NCI-H1105 treated with DMSO at 0.1 percent for 48 hours (cell line): ENCODE measurements around the gene TRPV5.

Experiments
- DNase-seq: peaks from one replicate; lab custom pipeline; 2025; lab: John Stamatoyannopoulos, UW

TRPV5 gene

DNA sequence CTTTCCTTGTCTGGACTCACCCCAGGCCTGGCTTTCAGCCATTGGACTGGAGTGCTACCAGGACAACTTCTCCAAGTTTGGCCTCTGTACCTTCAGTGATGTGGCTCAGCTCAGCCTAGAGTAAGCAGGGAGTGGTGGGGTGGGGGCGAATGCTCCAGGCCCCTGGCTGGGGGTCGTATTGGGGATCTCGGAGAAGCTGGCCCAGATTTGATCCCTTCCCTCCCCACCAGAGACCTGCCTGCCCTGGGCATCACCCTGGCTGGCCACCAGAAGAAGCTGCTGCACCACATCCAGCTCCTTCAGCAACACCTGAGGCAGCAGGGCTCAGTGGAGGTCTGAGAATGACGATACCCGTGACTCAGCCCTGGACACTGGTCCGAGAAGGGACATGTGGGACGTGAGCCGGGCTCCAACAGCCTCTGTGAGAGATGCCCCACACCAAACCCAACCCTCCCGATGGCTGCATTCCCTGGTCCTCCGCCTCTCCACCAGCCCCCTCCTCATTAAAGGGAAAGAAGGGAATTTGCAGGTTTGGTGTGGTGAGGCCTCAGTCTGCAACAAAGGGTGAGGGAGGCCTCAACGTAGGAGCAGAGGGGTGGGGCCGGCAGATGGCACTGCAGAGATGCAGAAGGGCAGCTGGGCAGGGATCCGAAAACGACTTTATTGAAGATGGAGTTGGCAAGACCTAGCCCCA is 62.8 kb downstream of the TRPV5 start:
- DNase-seq, result no peak

DNA sequence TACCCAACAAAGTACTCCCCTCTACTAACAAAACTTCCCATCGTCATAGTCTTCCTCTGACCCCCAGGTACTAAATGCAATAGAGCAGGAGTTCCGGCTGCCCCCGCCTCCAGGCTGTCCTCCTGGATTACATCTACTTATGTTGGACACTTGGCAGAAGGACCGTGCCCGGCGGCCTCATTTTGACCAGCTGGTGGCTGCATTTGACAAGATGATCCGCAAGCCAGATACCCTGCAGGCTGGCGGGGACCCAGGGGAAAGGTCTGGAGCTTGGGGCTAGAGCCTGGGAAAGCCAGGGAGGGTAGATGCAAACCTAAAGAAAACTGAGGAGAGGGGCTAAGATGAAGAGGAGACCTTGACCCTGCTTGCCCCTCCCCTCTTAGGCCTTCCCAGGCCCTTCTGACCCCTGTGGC is 63.4 kb downstream of the TRPV5 start:
- no peak for DNase-seq

DNA sequence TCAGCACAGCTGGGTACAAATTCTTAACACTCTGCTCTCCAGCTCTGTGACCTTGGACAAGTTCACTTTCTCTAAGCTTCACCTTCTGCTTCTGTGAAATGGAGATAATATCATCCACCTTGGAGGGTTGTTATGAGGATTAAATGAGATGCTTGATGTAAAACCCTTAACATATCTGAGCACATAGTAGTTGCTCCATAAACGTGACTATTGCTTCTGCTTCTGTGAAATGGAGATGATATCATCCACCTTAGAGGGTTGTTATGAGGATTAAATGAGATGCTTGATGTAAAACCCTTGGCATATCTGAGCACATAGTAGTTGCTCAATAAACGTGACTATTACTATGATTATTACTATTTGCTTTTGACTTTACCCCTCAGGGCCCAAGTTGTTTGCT is 64.1 kb downstream of the TRPV5 start:
- no peak for DNase-seq

DNA sequence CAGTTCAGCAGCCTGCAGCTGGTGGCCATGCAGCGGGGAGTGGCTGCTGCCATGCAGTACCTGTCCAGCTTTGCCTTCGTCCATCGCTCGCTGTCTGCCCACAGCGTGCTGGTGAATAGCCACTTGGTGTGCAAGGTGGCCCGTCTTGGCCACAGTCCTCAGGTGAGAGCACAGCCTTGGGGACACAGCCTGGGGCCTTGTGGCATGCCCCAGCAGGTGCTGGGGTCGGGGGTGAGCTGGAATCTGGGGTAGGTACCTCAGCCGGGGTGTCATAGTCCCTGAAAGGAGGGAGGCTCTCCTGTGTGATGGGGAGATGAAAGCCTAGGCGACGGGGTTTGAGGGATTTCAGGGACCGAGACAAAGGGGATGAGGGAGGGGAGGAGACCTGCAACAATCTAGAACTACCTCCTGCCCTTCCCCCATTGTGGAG is 64.5 kb downstream of the TRPV5 start:
- DNase-seq, result no peak

DNA sequence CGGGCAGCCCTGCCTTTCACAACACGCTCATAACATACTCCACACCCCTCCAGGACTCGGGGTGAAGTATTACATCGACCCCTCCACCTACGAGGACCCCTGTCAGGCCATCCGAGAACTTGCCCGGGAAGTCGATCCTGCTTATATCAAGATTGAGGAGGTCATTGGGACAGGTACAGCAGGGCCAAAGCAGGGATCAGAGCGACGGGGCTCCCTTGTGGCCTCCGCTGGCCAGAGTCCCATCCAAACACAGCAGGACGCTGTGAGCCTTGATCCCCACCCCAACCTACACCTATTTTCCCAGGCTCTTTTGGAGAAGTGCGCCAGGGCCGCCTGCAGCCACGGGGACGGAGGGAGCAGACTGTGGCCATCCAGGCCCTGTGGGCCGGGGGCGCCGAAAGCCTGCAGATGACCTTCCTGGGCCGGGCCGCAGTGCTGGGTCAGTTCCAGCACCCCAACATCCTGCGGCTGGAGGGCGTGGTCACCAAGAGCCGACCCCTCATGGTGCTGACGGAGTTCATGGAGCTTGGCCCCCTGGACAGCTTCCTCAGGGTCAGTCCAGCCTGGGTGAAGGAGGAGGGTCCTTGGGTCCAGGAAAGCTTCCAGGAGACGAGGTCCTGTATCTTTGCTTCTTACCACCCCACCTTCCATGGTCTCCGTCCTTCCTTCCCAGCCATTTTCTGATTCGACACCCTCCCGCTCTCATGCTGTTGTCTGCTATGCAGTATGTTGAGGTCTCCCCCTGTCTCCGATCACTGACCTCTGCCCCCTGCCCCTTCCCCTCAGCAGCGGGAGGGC is 65.2 kb downstream of the TRPV5 start:
- DNase-seq, result no peak

DNA sequence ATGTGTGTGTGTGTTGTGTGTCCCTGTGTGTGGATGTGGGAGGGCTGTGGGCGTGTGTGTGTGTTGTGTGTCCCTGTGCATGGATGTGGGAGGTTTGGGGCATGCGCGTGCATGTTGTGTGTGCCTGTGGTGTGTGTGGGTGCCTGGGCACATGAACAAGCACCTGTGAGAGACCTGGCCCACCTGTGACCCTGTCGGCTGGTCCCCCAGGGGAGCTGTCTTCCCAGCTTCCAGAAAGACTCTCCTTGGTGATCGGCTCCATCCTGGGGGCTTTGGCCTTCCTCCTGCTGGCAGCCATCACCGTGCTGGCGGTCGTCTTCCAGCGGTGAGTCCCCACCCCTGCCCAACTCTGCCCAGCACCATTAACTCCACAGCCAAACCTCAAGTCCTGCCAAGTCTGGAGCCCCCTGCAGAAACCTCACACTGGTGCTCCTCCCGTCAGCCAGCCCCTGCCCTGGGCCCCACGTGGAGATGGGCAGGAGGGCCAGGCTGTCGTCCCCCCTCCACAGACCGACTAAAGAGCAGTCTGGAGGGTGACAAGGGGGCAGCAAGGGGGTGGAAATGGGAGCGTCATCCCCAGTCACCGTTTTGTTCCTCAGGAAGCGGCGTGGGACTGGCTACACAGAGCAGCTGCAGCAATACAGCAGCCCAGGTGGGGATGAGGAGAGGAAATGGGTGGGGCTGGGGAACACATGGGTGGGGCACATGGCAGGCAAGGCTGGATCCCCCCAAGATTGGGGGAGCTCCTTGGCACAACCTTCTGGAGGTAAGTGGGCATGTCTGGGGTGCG is 66.0 kb downstream of the TRPV5 start:
- DNase-seq, result no peak

DNA sequence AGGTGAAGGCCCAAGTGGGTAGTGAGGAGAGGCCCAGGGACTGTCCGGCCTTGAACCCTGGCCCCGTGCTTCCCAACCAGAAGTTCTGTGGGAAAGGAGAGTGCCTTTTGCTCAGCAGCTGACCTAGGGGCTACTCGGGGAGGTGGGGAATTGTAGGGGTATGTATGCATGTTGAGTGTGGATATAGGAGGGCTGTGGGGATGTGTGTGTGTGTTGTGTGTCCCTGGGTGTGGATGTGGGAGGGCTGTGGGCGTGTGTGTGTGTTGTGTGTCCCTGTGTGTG is 66.5 kb downstream of the TRPV5 start:
- DNase-seq, result no peak

DNA sequence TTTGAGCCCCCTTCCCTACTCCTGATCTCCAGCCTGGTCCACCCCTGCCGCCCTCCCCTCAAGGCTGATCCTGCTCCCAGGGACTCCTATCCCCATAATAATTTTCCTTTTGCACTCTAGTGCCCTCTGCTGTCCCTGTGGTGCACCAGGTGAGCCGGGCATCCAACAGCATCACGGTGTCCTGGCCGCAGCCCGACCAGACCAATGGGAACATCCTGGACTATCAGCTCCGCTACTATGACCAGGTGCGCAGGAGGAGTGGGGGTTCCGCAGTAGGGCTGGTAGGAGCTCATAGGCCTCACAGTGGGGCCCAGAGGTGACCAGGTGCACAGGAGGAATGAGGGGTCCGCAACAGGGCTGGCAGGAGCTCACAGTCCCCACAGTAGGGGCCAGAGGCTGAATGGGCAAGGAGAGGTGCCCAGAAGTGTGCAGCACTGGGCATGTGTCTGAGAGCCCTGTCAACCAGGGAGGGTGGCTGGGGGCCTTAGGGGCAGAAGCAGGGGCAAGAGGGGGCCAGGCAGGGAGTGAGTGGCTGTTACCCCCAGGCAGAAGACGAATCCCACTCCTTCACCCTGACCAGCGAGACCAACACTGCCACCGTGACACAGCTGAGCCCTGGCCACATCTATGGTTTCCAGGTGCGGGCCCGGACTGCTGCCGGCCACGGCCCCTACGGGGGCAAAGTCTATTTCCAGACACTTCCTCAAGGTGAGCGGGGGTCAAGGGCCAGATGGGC is 67.0 kb downstream of the TRPV5 start:
- DNase-seq, result peak; percentile 56

DNA sequence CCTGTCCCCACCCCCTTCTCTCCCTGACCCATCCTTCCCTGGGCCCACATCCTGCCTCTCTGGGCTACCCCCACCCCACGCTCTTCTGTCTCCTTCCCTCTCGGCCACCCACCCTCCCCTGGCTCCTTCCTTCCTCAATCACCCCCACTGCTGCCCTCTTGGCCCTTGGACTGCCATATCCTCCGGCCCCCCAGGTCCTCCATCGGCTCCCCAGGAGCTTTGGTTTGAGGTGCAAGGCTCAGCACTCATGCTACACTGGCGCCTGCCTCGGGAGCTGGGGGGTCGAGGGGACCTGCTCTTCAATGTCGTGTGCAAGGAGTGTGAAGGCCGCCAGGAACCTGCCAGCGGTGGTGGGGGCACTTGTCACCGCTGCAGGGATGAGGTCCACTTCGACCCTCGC is 67.8 kb downstream of the TRPV5 start:
- no peak for DNase-seq

DNA sequence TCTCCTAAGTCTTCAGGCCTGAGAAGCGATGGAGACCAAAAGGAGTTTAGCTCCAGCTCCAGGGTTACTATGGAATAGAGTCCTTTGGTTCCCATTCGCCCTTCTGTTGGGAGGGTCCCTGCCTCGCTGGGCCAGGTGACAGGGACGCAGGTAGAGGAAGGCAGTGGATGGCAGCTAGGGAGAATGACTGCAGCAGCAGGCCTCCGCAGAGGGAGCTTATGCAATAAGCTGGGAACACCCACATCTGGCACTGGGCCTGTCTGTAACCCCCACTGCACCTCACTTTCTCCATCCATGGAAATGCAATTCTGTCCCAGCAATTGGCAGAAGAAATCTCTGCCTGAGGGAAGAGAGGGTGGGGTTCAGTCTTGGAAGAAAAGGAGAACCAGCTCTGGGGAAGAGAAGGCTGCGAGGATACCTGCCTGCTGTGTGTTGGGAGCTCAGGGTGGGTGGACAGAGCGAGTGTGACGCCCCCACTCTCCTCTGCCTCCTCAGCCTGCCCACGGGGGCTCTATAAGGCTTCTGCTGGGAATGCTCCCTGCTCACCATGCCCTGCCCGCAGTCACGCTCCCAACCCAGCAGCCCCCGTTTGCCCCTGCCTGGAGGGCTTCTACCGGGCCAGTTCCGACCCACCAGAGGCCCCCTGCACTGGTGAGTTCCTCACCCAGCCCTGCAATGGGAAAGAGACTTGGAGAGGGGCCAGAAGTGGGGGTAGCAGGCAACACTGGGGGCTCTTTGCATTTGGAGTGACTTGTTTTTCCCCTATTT is 68.4 kb downstream of the TRPV5 start:
- DNase-seq, result no peak

DNA sequence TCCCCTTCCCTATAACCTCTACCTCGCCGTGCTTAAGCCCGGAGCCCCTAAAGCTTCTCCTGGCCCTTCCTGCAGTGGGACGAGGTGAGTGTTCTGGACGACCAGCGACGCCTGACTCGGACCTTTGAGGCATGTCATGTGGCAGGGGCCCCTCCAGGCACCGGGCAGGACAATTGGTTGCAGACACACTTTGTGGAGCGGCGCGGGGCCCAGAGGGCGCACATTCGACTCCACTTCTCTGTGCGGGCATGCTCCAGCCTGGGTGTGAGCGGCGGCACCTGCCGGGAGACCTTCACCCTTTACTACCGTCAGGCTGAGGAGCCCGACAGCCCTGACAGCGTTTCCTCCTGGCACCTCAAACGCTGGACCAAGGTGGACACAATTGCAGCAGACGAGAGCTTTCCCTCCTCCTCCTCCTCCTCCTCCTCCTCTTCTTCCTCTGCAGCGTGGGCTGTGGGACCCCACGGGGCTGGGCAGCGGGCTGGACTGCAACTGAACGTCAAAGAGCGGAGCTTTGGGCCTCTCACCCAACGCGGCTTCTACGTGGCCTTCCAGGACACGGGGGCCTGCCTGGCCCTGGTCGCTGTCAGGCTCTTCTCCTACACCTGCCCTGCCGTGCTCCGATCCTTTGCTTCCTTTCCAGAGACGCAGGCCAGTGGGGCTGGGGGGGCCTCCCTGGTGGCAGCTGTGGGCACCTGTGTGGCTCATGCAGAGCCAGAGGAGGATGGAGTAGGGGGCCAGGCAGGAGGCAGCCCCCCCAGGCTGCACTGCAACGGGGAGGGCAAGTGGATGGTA is 69.5 kb downstream of the TRPV5 start:
- no peak for DNase-seq

DNA sequence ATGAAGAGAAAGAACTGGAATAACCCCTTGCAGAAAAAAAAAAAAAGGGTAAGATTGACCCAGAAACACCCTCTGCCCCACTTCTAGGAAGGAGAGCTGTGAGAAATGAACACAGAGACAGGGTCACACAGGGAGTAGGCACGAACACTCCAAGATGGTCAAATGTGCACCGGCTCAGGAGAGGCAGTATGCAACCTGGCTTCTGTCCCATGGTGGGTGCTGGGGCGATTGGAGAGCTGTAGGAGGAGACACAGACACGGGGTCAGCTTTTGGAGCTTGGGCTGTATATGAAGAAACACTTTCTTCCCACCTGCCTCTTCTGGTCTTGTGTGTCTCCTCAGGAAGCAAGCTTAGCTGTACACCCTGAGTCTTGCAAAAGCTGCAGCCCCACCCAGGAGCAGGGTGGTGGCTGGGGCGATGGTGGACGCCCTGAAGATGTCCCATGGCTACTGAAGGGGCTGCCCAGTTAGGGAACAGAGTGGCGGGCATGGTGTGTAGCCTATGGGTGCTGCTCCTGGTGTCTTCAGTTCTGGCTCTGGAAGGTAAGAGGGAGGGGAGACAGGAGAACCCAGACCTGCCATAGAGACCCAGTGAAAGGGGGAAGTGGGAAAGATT is 70.7 kb downstream of the TRPV5 start:
- DNase-seq, result no peak

DNA sequence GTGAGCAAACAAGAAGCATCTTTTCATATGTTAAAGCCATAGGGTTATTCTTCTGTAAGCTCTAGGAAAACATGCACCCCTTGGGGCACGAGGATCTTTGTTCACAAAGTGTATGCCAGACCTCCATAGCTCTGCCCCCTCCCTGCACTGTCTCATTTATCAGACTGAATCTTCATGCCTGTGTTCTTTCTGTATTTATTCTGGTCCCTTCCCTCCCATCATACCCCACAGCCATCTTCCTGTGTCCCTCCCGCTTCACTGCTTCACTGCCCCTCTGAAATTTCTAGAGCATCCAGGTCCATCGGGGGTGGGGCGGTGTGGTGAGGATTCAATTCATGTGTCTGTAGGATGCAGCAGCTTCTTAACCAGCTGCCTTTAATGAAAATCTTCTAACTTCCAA is 71.2 kb downstream of the TRPV5 start:
- DNase-seq, result no peak

DNA sequence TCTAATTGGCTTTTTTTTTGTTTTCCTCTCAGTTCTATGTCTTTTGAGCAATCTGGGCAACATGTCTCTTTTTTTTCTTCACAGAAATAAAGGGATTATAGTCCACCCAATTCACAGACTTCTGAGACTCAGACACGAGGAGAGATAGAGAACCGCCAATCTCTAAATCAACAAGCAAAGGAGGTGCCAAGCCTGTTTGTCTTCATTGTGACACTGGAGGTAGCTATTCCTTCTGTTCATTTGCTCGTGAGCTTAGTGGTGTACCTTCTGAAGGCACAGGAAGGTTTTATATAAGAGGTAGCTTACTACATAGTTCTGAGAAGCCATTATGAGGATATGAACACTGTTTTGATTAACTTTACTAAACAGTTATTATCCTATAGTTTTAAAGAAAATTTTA is 72.6 kb downstream of the TRPV5 start:
- no peak for DNase-seq

DNA sequence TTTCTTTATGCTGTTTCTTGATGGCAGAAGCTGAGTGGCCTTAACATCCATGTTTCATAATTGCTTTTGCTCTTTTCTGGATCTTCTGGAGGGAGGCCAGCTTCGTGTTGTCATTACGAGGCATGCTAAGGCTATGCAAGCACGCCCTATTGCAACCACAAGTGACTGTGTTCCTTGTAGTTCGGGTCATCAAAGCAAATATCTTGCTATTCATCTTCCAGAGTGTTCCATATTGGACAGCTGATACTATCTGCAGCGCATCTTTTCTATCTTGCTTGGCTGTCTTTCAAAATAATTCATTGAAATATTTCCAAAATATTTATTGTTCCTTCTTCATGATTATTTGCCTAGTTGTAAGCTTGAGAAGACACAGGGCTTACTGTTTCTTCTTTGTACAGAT is 73.7 kb downstream of the TRPV5 start:
- no peak for DNase-seq

DNA sequence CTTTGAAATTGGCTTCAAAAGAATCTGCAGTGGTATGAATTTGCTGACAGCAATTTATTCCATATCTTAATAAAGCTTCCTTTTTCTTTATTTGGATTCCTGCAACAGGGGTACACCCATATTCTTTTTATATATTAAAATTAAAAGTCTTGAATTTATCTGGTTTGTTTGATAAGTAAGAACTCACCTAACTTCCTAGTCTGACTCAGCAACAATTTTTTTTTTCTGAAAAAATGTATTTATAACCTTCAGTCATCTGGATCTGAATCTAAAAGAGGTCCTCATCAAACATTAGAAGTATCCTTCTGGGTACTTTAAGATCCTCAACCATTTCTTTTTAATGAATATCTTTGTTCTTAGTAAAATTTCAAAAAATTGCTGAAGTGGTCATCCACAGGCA is 74.1 kb downstream of the TRPV5 start:
- DNase-seq, result no peak
